SK-N-MC (cell line): ENCODE results near the gene ALG13.

Experiments
- DNase-seq: peaks from one replicate; pipeline ENCODE4 v3.0.0-alpha.2; 2011; ENCODE audit warnings: low read depth, low spot score
- H3K27ac ChIP-seq: fragments of 200-600 bp; sonication (generic); 2 replicates; pipeline ENCODE4 v1.5.1; 2016; ENCODE audit warnings: mixed run types
- H3K36me3 ChIP-seq: fragments of 200-600 bp; sonication (generic); 2 replicates; pipeline ENCODE4 v1.6.1; 2017; ENCODE audit warnings: antibody characterized with exemption, low read length, mixed read lengths; ENCODE audit not compliant: insufficient read depth
- H3K4me3 ChIP-seq: fragments of 200-600 bp; sonication (generic); 2 replicates; pipeline ENCODE4 v1.5.1; 2016
- H3K9ac ChIP-seq: fragments of 200-600 bp; sonication (generic); 2 replicates; pipeline ENCODE4 v1.8.0; 2017; ENCODE audit warnings: mixed run types, mixed read lengths; ENCODE audit not compliant: insufficient read length
- H3K9me3 ChIP-seq: fragments of 200-600 bp; sonication (generic); 2 replicates; pipeline ENCODE4 v1.6.1; 2017; ENCODE audit warnings: low read depth, mild to moderate bottlenecking, antibody characterized with exemption, low read length, moderate library complexity, mixed read lengths
- EZH2 ChIP-seq: fragments of 200-600 bp; sonication (generic); IDR thresholded peaks from one replicate; pipeline ENCODE4 v1.6.1; 2017; ENCODE audit warnings: antibody characterized with exemption
- FOXP2 ChIP-seq: optimal IDR thresholded peaks from 2 replicates; pipeline ENCODE3; 2011; ENCODE audit warnings: mild to moderate bottlenecking, moderate library complexity; ENCODE audit not compliant: insufficient read depth; ENCODE audit errors: extremely low read length, control extremely low read depth
- POLR2AphosphoS5 ChIP-seq: IDR thresholded peaks from 2 replicates; pipeline ENCODE4 v1.6.1; 2012; ENCODE audit warnings: mild to moderate bottlenecking, low read depth, low read length, borderline replicate concordance

The ALG13 gene

GRCh38 chrX:111650845-111651244 is 30.1 kb upstream of the ALG13 start:
- no peak overlapping the region for H3K27ac ChIP-seq
- no peaks in the 10 kb centered on the region for H3K36me3 ChIP-seq
- no peak for DNase-seq
- H3K9ac ChIP-seq = no peak overlapping the region
- no peak for TF ChIP-seq FOXP2
- TF ChIP-seq POLR2AphosphoS5 = no peak
- no peak for TF ChIP-seq EZH2
- H3K4me3 ChIP-seq = no peak overlapping the region
- no peaks in the 10 kb centered on the region for H3K9me3 ChIP-seq

GRCh38 chrX:111652719-111653118 is 28.3 kb upstream of the ALG13 start:
- no peak for DNase-seq
- no peak overlapping the region for H3K4me3 ChIP-seq
- H3K27ac ChIP-seq = no peak overlapping the region
- no peak for TF ChIP-seq EZH2
- no peak for TF ChIP-seq POLR2AphosphoS5
- TF ChIP-seq FOXP2 = no peak
- H3K9me3 ChIP-seq = no peaks in the 10 kb centered on the region
- no peaks in the 10 kb centered on the region for H3K36me3 ChIP-seq
- no peak overlapping the region for H3K9ac ChIP-seq

DNA sequence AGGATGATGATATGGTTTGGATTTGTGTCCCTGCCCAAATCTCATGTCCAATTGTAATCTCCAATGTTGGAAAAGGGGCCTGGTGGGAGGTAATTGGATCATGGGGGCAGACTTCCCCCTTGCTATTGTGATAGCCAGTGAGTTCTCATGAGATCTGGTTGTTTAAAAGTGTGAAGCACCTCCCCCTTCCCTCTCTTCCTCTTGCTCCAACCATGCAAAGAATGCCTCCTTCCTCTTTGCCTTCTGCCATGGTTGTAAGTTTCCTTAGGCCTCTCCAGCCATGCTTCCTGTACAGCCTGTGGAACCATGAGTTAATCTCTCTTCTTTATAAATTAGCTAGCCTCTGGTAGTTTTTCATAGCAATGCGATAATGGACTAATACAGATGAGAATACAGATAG is 19.7 kb upstream of the ALG13 start:
- Histone ChIP-seq H3K27ac (no peak overlapping the region), H3K36me3 (no peaks in the 10 kb centered on the region)

GRCh38 chrX:111662292-111662691 is 18.7 kb upstream of the ALG13 start:
- no peak for TF ChIP-seq POLR2AphosphoS5
- no peak for TF ChIP-seq EZH2
- TF ChIP-seq FOXP2 = no peak
- Histone ChIP-seq H3K9me3 (no peaks in the 10 kb centered on the region), H3K27ac (no peak overlapping the region), H3K36me3 (no peaks in the 10 kb centered on the region), H3K4me3 (no peak overlapping the region), H3K9ac (no peak overlapping the region)
- DNase-seq = no peak

More for the DNA sequence above, 19.7 kb upstream of the ALG13 start:
- TF ChIP-seq POLR2AphosphoS5 = no peak
- TF ChIP-seq FOXP2 = no peak
- TF ChIP-seq EZH2 = no peak
- no peak for DNase-seq
- Histone ChIP-seq H3K4me3 (no peak overlapping the region), H3K9ac (no peak overlapping the region), H3K9me3 (no peaks in the 10 kb centered on the region)

DNA sequence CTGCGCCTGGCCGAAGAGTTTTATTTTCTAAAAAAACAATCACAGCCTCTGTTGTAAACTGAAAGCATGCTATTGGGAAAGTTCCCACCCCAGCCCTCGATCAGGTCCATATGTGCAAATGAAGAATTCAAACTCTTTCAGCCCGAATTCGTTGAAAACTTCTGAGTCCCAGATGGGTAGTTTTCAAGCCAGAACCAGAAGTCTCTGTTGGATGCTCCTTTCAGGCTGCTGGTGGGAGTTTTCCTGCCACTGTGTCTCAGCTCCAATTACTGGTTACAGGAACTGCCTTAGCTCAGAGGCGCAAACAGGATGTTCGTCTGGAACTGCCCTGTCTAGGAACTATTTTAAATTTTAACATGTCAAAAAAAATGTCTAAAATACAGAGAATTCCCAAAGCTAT is 9.3 kb upstream of the ALG13 start:
- no peak overlapping the region for H3K9ac ChIP-seq
- no peak for DNase-seq

GRCh38 chrX:111687305-111687704 is 6.3 kb downstream of the ALG13 start:
- Histone ChIP-seq H3K9ac (no peak overlapping the region), H3K36me3 (peaks cover 41% of the 10 kb centered on the region), H3K27ac (no peak overlapping the region), H3K9me3 (no peaks in the 10 kb centered on the region), H3K4me3 (no peak overlapping the region)
- no peak for DNase-seq
- TF ChIP-seq FOXP2 (no peak), POLR2AphosphoS5 (no peak), EZH2 (no peak)

More for the DNA sequence above, 9.3 kb upstream of the ALG13 start:
- Histone ChIP-seq H3K4me3 (no peak overlapping the region), H3K27ac (no peak overlapping the region), H3K36me3 (no peaks in the 10 kb centered on the region), H3K9me3 (no peaks in the 10 kb centered on the region)
- no peak for TF ChIP-seq POLR2AphosphoS5

- Histone ChIP-seq H3K36me3 (no peaks in the 10 kb centered on the region), H3K4me3 (no peak overlapping the region), H3K9me3 (no peaks in the 10 kb centered on the region), H3K9ac (no peak overlapping the region), H3K27ac (no peak overlapping the region)
- TF ChIP-seq FOXP2 = no peak
- no peak for DNase-seq
Measured at GRCh38 chrX:111695297-111695880, 14.4 kb downstream of the ALG13 start.

- no peak for TF ChIP-seq POLR2AphosphoS5
- DNase-seq = no peak
Measured at GRCh38 chrX:111719426-111720210, 38.6 kb downstream of the ALG13 start.

DNA sequence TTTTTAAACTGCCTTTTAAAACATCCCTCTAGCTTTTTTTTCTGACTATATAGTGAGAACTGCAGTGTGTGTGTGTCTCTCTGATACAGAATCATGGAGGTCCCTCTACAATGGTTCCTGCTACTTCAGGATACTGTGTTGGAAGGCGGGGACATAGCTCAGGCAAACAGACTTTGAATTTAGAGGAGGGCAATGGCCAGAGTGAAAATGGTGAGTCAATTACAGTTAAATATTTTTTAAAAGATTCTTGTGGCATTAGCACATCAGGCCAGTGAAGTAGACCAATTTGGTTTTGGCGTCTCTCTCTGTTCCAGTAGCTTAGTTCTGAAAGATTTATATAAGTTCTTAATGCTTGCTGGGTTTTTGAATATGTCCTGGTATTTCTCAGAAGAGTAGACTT is 47.1 kb downstream of the ALG13 start:
- H3K27ac ChIP-seq = no peak overlapping the region
- H3K36me3 ChIP-seq = peaks cover 5% of the 10 kb centered on the region; the same call in 1 of the 2 replicates
- H3K4me3 ChIP-seq = no peak overlapping the region
- H3K9me3 ChIP-seq = no peaks in the 10 kb centered on the region
- no peak for TF ChIP-seq POLR2AphosphoS5
- TF ChIP-seq EZH2 = no peak
- no peak for TF ChIP-seq FOXP2
- no peak overlapping the region for H3K9ac ChIP-seq
- DNase-seq = no peak

More at GRCh38 chrX:111719426-111720210, 38.6 kb downstream of the ALG13 start:
- Histone ChIP-seq H3K9ac (no peak overlapping the region), H3K27ac (no peak overlapping the region), H3K9me3 (no peaks in the 10 kb centered on the region), H3K36me3 (no peaks in the 10 kb centered on the region), H3K4me3 (no peak overlapping the region)

GRCh38 chrX:111731351-111731750 is 50.4 kb downstream of the ALG13 start:
- no peak for DNase-seq
- TF ChIP-seq EZH2 = no peak
- H3K36me3 ChIP-seq = peaks cover 5% of the 10 kb centered on the region; the same call in 1 of the 2 replicates

More at GRCh38 chrX:111731351-111731750, 50.4 kb downstream of the ALG13 start:
- Histone ChIP-seq H3K9me3 (no peaks in the 10 kb centered on the region), H3K9ac (no peak overlapping the region), H3K4me3 (no peak overlapping the region), H3K27ac (no peak overlapping the region)
